GM18873 (cell line): Measurements from ENCODE around the gene ATE1.
"Not testable (repeated sequence)": the region's sequence is repeated elsewhere in the genome, so short reads cannot be mapped to it uniquely, and the experiment has no call there.

Source experiments
- ATAC-seq: cut with Tn5 transposase; IDR thresholded peaks from one replicate; pipeline ENCODE4 v1.9.1; 2021; ENCODE audit warnings: mild to moderate bottlenecking, moderate library complexity, moderate number of reproducible peaks; ENCODE audit not compliant: unreplicated experiment, low FRiP score

Gene ATE1

DNA sequence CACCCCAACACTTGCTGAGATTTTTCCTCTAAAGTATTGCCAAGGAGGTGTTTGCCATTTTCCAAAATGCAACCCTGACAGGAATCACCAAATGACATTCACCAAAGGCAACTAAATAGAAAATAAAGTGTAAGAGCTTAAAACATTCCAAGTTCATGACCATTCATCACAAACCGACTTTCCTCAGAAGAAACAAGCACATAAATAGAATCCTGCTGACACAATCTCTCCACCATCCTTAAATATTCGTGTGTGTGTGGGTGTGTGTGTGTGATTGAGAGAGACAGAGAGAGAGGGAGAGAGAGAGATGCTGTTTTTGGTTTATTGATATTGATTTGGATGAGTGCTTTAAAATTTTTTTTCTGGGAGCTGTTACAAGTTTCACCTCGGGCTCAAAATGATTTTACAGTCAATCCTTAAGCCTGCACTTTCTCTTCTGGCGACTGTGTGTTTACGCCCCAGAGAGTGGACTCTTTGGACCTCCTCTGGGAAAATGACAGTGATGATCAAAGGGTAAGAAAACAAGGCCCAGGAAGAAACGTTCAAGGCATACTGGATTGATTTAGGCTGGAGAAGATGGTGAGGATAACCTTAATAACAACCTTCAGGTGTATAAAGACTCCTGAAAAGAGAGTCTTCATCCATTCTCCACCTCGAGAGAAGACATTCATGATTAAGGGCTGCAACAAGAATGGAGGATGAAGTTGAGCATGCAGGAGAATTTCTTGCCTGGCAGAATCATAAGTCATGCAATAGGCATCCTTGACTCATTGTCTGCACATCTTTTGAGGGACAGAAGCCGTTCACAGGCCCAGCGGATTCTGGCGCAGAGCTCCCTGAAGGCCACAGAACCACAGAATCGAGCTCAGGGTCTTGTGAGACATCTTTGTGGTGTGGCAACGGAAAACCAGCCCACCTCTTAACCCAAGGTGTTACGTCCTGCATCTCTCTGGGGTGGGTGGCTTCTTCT lies 225.2 kb downstream of the ATE1 start:
- ATAC-seq: no peak

DNA sequence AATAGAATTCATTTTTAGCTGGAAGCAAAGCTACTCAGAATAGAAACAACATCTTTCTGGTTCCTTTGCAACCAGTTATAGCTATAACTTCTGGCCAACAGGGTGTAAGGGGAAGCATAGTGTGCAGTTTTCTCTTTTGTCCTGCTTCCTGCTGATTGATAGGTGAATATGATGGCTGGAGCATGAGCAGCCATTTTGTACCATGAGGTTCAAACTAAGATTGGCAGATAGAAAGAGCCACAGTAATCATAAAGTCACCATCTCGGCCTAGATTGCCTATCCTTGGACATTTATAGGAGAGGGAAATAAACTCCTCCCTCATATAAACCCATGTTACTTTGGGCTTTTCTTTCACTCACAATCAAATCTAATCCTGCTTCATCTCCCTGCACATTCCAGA lies 227.4 kb downstream of the ATE1 start:
- ATAC-seq: no peak

DNA sequence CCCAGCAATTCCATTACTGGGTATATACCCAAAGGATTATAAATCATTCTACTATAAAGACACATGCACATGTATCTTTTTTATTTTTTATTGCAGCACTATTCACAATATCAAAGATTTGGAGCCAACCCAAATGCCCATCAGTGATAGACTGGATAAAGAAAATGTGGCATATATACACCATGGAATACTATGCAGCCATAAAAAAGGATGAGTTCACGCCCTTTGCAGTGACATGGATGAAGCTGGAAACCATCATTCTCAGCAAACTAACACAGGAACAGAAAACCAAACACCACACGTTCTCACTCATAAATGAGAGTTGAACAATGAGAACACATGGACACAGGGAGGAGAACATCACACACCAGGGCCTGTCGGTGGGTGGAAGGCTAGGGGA lies 228.1 kb downstream of the ATE1 start:
- not testable (repeated sequence) for ATAC-seq

DNA sequence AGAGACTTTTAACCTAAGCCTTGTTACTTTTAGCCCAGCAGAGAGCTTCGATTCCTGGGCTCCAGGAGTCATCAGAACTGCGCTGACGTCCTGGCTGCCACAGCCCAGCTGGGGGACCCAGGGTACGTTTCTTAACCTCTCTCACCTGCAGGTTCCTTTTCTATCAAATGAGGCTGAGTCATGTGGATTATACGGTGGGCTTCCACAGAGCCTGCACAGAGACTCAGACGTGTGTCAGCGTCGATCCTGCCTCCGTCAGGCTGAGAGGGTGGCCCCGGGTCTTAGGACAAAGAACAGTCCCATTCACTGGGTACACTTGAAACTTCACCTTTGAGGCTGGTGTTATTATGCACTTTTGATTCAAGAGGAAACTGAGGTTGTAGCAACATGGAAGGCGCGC lies 228.9 kb downstream of the ATE1 start:
- ATAC-seq: no peak

DNA sequence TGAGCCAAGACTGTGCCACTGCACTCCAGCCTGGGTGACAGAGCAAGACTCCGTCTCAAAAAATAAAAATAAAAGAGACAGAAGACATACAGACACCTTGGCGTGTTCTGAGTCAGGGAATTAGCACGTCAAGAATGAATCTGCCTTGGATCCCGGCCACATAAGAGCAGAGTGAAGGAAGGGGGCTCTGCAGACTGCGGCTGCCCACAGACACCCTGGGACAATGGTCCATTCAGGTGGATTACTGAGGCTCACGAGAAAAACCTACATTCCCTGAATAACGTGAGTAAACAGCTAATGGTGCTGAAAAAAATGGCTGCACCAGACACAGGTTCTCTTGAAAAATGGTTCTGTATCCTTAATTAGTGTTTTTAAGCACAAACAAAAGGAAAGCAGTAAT lies 229.5 kb downstream of the ATE1 start:
- no peak for ATAC-seq

DNA sequence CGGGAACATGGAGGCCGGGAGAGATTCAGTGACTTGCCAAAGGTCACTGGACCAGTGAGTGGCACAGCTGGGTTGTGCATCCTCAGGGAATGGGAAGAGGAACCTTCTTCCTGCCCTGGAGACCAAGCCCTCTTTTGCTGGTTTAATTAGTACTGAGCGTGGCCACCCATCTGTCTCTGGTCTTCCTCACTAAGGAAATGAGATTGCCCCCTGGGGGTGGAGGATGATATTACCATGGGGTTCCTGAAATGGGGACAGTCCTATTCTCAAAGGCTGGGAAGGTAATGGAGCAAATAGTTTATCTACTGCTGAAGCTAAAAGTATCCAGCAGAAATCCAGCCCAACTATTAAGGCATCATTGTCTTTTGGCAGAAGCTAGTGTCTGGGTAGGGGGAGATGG lies 231.0 kb downstream of the ATE1 start:
- no peak for ATAC-seq

DNA sequence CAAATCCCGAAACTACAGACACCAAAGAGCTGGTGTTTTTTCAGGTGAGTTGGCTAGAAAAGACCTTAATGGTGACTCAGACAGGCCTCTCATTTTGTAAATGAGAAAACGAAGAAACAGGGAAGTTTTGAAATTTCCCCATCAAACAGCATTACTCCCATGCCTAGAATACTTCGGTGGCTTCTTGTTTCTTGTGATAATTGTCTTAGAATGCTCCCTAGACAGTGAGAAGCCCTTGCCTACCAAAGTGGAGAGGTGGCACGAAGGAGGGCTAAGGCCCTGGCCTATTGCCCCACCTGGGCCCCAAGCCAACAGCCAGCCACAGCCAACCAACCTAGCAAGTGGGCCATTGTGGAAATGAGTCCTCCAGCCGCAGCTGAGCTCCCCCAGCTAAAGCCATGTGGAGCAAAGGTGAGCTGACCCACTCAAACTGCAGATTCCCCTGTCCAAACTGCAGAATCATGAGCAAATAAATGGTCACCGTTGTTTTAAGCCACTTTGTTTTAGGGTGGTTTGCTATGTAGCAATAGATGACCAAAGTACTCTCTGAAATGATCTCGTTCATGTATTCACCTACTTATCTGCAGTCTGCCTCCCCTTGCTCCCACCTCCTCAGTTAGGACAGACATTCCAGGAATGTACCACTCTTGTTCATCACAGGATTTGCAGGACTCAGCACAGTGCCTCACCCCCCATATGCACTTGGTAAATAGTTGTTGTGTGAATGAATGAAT lies 231.9 kb downstream of the ATE1 start:
- ATAC-seq: no peak

DNA sequence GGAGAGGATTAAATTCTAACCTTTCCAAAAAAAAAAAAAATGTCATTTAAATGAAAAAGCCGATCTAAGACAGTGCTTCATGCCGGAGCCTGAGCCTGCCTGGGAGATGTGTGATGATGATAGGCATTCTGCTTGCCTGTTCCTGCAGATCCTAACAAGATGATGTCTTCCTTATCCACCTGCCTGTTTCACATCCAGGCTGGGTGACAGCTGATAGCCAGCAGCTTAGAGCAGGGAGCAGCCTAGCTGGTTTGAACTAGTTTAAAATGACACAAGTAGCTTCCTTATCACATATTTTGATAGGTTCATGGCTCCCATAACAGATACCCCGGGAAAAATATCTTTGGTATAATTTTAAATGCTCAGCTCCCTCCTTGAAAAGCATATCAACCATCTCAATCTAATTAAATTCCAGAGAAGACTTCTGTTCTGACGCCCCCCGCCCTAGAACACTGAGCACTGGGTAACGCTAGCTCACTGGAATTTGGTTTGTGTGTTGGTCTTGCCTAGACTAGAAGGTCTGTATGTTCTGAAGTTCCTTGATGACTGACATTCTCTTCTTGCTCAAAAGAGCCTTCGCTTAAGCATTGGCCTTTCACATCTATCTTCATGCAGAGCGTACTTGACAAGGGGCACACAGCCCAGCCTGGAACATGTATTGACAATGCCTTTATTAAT lies 232.7 kb downstream of the ATE1 start:
- no peak for ATAC-seq

DNA sequence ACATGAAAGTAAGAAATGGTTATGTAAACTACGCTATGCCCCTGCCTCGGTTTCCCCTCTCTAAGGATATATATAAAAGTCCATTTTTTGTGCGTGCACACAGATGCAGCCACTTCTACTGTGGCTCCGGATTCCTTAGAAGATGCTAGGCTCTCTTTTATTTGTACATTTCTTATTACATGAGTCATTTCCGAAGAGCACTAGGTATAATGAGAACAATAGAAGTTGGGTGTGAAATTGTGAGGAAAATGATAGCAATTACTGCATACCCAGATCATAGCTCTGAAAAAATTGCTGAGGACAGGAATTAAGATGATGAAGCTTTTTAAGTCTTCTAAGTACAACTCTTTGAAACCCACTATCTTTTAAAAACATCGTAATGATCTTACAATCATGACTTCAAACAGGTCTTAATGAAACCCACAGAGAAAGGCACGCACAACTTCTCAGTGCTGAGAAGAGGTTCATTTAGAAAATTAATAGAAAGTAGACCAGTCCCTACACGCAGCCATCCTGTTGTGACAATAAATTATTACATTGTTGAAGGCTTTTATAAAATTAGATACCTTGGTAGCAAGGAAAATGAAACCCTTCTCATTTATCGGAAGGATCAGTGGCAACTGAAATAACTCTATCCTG lies 233.4 kb downstream of the ATE1 start:
- ATAC-seq: no peak

DNA sequence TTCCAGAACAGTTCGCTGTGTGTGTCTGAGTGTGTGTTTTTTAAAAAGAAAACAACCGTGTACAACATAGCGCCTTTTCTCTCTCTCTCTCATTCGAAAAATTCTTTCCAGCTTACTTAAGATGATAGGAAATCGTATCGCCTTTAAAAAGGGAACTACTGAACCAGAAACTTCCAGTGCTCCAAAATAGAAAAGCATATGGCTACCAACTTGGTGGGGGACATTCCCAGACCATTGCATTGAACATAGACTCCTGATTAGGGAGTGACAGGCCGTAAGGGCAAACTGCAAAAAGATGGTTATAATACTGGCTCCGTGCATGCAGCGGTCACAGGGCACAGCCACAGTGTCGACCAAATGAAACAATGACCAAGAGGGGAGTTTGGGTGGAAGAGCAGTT lies 235.2 kb downstream of the ATE1 start:
- no peak for ATAC-seq

DNA sequence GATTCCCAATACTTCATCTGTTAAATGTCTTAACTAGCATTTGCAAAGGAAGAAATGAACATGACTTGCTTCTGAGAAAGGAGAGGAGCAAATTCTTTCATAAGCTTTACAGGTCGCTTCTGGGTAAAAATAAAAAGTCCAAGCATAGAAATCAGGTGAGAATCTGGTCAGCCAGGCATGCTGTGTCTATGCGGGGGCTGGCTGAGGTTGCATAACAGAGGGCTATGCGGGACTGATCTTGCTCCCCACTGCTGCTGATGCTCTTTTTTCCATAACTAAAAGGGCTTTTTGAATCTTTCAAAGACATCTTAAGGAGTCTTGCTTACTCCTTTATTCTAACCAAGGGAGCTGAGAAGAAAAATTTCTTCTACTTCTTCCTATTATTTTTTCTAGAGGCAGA lies 236.9 kb downstream of the ATE1 start:
- no peak for ATAC-seq
